Lung (tissue), 12 donors: ENCODE results near the gene C6orf15. TPM values are rescaled to one million over a fixed set of nuclear protein-coding genes. Genes with fewer than 3 reads are reported as not detected.

ENCODE experiments used
- ATAC-seq: fragments of 200-7000 bp; cut with Tn5 transposase; one replicate; pipeline ENCODE4 v1.9.1; 2020; ENCODE audit warnings: moderate number of reproducible peaks; ENCODE audit not compliant: insufficient read depth, low FRiP score
- DNase-seq, 3 donors: peaks; one replicate each; pipeline ENCODE4 v3.0.0-alpha.2; 2013 to 2017
- H3K27ac ChIP-seq, 2 donors: one replicate each; pipeline ENCODE4 v1.5.1; 2013; ENCODE audit warnings: mild to moderate bottlenecking in 2 of 2, moderate library complexity in 2 of 2, control low read depth in 1 of 2, inconsistent platforms in 1 of 2, low read depth in 1 of 2, low read length in 1 of 2
- H3K27me3 ChIP-seq, 3 donors: one replicate each; pipeline ENCODE4 v1.5.1; 2013; ENCODE audit warnings: low read length in 2 of 3; ENCODE audit not compliant: control insufficient read depth in 3 of 3, insufficient read depth in 3 of 3
- H3K36me3 ChIP-seq, 4 donors: one replicate each; pipeline ENCODE4 v1.5.1; 2013; ENCODE audit warnings: low read length in 4 of 4, mild to moderate bottlenecking in 1 of 4, moderate library complexity in 1 of 4; ENCODE audit not compliant: control insufficient read depth in 4 of 4, insufficient read depth in 4 of 4
- H3K4me1 ChIP-seq, 5 donors: one replicate each; pipeline ENCODE4 v1.5.1; 2013; ENCODE audit warnings: low read length in 5 of 5, mild to moderate bottlenecking in 2 of 5, moderate library complexity in 1 of 5; ENCODE audit not compliant: control insufficient read depth in 5 of 5, insufficient read depth in 5 of 5
- H3K4me3 ChIP-seq: one replicate; pipeline ENCODE4 v1.5.1; 2013; ENCODE audit warnings: mild to moderate bottlenecking, control low read depth, moderate library complexity
- H3K9ac ChIP-seq, 2 donors: one replicate each; pipeline ENCODE4 v1.5.1; 2013; ENCODE audit warnings: low read length in 2 of 2, control low read depth in 1 of 2; ENCODE audit not compliant: insufficient read depth in 1 of 2
- H3K9me3 ChIP-seq, 4 donors: one replicate each; pipeline ENCODE4 v1.5.1; 2013; ENCODE audit warnings: low read length in 3 of 4, mild to moderate bottlenecking in 1 of 4, moderate library complexity in 1 of 4; ENCODE audit not compliant: control insufficient read depth in 4 of 4, insufficient read depth in 3 of 4
- WGBS, 2 donors: extraction: QIAGEN DNeasy Blood & Tissue Kit; methylation state at CpG; one replicate each; pipeline ENCODE4 v1.1.7; 2013; 5-methylcytosine and 5-hydroxymethylcytosine counted together
- polyA plus RNA-seq, 2 donors: library from polyadenylated mRNA; stranded (reverse); fragments of 200-250 nt; gene quantifications; one replicate each; pipeline ENCODE4 v1.2.1, GENCODE V29; 2013
- total RNA-seq, 2 donors: library from RNA; depleted of rRNA in 1 of 2; stranded (reverse); fragments of >200 nt in 1 of 2; gene quantifications; one replicate each; pipeline ENCODE4 v1.2.1, GENCODE V29; 2014 to 2021
- TF ChIP-seq, protein P1 (sequence below): IDR thresholded peaks from 2 replicates; pipeline ENCODE4 v1.5.1; 2012; ENCODE audit warnings: mild to moderate bottlenecking; ENCODE audit errors: control extremely low read depth, extremely low read depth
- donor health status: control.
- donor health status: control.
- donor health status: Bipolar disorder and iron deficiency.
- donor health status: healthy.
- donor health status: DM: yes; HTN: yes; CAD: no.

The C6orf15 gene
- total and polyA plus RNA-seq, 4 donors = not detected

DNA sequence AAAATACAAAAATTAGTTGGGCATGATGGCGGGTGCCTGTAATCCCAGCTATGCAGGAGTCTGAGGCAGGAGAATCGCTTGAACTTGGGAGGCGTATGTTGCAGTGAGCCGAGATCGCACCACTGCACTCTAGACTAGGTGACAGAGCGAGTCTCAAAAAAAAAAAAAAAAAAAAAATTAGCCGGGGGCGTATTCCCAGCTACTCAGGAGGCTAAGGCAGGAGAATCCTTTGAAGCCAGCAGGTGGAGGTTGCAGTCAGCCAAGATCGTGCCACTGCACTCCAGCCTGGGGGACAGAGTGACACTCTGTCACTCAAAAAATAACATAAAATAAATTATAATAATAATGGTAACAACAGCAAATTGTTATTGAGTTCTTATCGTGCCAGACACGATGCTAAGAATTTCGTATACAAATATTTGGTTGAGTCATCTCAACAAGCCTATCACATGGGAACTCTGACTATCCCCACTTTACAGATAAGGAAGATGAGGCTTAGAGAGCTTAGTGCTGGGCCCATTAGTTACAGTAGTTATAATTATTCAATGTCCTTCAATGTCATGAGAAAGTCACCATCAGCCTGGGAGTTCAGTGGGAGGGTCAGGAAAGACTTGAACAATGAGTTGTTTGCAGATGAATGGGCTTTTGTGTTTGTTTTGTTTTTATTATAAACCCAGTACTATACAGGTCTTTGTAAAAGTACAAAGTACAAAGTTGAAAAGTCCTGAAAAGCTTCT, 19.4 kb downstream of the C6orf15 start:
- no peak overlapping the region for H3K4me3 ChIP-seq
- TF ChIP-seq, protein P1, sequence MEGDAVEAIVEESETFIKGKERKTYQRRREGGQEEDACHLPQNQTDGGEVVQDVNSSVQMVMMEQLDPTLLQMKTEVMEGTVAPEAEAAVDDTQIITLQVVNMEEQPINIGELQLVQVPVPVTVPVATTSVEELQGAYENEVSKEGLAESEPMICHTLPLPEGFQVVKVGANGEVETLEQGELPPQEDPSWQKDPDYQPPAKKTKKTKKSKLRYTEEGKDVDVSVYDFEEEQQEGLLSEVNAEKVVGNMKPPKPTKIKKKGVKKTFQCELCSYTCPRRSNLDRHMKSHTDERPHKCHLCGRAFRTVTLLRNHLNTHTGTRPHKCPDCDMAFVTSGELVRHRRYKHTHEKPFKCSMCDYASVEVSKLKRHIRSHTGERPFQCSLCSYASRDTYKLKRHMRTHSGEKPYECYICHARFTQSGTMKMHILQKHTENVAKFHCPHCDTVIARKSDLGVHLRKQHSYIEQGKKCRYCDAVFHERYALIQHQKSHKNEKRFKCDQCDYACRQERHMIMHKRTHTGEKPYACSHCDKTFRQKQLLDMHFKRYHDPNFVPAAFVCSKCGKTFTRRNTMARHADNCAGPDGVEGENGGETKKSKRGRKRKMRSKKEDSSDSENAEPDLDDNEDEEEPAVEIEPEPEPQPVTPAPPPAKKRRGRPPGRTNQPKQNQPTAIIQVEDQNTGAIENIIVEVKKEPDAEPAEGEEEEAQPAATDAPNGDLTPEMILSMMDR = no peak
- WGBS, 2 donors = 79 to 91% methylated on average over 12 of the region's 12 CpGs
- no peaks in the 10 kb centered on the region for H3K36me3 ChIP-seq
- H3K27ac ChIP-seq = no peak overlapping the region
- no peaks in the 10 kb centered on the region for H3K27me3 ChIP-seq
- peaks cover 0 to 7% (median 0%) of the 10 kb centered on the region in 5 donors for H3K4me1 ChIP-seq
- no peaks in the 10 kb centered on the region for H3K9me3 ChIP-seq
- DNase-seq (no peak), ATAC-seq (no peak)
- H3K9ac ChIP-seq = no peak overlapping the region

DNA sequence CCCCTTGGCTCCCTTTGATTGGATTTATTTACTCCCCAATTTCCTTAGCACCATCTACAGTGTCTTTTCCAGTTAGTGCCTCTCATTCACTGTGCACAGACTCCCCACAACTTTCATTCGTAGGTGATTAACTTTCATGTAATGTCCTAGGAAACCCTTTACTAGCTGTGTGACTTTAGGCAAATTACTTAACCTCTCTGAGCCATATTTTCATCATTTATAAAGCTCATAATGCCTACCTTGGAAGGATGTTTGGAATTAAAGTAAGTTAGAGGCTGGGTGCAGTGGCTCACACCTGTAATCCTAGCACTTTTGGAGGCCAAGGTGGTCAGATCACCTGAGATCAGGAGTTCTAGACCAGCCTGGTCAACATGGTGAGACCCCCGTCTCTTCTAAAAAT, 20.1 kb downstream of the C6orf15 start:
- Histone ChIP-seq H3K4me1 (peaks cover 0 to 7% (median 0%) of the 10 kb centered on the region in 5 donors), H3K36me3 (no peaks in the 10 kb centered on the region), H3K9ac (no peak overlapping the region), H3K27ac (no peak overlapping the region), H3K9me3 (no peaks in the 10 kb centered on the region), H3K27me3 (no peaks in the 10 kb centered on the region), H3K4me3 (no peak overlapping the region)
- ATAC-seq (no peak), DNase-seq (no peak)
- TF ChIP-seq, protein P1 = no peak
- 85 to 92% methylated on average over 2 of the region's 2 CpGs for WGBS, 2 donors

DNA sequence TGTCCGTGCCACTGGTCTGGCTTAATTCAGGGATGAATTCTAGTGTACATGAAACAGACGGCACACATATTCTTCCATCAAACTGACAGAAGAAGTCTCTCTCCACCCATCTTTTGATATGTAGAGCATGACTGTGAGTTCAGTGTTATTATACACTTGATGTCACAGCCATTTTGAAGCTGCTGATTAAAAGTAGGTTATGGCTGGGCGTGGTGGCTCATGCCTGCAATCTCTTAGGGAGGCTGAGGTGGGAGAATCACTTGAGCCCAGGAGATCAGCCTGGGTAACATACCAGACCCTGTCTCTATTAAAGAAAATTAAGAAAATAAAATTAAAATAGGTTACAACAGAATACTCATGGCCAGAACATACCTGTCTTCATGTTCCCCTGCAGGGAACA, 20.7 kb downstream of the C6orf15 start:
- WGBS, 2 donors = 45 to 61% methylated on average over 3 of the region's 3 CpGs
- H3K4me3 ChIP-seq = no peak overlapping the region
- DNase-seq (no peak), ATAC-seq (no peak)
- H3K9ac ChIP-seq = no peak overlapping the region
- no peaks in the 10 kb centered on the region for H3K36me3 ChIP-seq
- H3K4me1 ChIP-seq = peaks cover 0 to 4% (median 0%) of the 10 kb centered on the region in 5 donors
- H3K9me3 ChIP-seq = no peaks in the 10 kb centered on the region
- peaks cover 0 to 2% (median 0%) of the 10 kb centered on the region in 3 donors for H3K27me3 ChIP-seq
- TF ChIP-seq, protein P1 = no peak
- H3K27ac ChIP-seq = no peak overlapping the region
